Coronary artery (tissue), 2 donors: ENCODE data around the gene APOB.

ENCODE experiments used
- DNase-seq: peaks from one replicate; pipeline ENCODE4 v3.0.0-alpha.2; 2017; ENCODE audit warnings: low spot score
- H3K27ac ChIP-seq, 2 donors: fragments of 200-600 bp; sonication (generic); one replicate each; pipeline ENCODE4 v1.5.1; 2016 to 2019
- H3K4me3 ChIP-seq: fragments of 200-600 bp; sonication (generic); 2 replicates; pipeline ENCODE4 v1.5.1; 2016; ENCODE audit warnings: mild to moderate bottlenecking, moderate library complexity
- TF ChIP-seq, protein P1 (sequence below): fragments of 200-600 bp; sonication (generic); IDR thresholded peaks from one replicate; pipeline ENCODE4 v1.5.1; 2019; ENCODE audit warnings: antibody characterized with exemption

APOB gene

GRCh38 chr2:21009662-21010225, 34.1 kb downstream of the APOB start:
- TF ChIP-seq, protein P1, sequence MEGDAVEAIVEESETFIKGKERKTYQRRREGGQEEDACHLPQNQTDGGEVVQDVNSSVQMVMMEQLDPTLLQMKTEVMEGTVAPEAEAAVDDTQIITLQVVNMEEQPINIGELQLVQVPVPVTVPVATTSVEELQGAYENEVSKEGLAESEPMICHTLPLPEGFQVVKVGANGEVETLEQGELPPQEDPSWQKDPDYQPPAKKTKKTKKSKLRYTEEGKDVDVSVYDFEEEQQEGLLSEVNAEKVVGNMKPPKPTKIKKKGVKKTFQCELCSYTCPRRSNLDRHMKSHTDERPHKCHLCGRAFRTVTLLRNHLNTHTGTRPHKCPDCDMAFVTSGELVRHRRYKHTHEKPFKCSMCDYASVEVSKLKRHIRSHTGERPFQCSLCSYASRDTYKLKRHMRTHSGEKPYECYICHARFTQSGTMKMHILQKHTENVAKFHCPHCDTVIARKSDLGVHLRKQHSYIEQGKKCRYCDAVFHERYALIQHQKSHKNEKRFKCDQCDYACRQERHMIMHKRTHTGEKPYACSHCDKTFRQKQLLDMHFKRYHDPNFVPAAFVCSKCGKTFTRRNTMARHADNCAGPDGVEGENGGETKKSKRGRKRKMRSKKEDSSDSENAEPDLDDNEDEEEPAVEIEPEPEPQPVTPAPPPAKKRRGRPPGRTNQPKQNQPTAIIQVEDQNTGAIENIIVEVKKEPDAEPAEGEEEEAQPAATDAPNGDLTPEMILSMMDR = no peak

DNA sequence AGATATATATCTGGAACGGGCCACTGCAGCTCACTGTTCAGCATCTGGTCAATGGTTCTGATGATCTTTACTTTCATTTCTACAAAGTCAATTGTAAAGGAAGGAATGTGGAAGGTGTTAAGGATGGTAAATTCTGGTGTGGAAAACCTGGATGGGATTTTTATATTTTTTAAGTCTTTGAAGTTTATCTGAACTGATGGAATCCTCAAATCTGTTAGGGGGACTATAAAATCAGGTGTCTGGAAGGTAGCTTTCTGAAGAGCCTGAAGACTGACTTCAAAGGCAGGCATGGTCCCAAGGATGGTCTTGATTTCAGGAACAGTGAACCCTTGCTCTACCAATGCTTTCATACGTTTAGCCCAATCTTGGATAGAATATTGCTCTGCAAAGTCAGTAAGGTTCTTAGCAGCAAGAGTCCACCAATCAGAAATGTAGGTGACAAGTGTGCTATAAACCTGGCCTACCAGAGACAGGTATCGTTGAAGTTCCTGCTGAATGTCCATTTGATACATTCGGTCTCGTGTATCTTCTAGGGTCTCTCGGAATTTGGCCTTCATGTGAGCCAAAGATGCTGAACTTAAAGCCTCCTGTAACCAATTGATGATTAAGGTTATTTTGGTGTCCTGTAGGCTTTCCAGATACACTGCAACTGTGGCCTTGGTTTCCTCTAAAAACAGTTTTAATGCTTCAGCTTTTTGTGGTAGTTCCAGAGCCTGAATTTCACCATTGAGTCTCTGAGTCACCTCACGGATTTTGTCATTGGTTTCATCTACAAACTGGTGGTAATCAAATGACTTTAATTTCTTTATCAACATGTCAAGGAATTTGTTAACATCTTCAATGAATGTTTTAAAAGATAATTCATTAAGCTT, 34.8 kb downstream of the APOB start:
- no peak for DNase-seq
- TF ChIP-seq, protein P1 = no peak
- H3K4me3 ChIP-seq = no peak overlapping the region

More at GRCh38 chr2:21009662-21010225, 34.1 kb downstream of the APOB start:
- DNase-seq = no peak
- no peak overlapping the region for H3K27ac ChIP-seq
- no peak overlapping the region for H3K4me3 ChIP-seq

DNA sequence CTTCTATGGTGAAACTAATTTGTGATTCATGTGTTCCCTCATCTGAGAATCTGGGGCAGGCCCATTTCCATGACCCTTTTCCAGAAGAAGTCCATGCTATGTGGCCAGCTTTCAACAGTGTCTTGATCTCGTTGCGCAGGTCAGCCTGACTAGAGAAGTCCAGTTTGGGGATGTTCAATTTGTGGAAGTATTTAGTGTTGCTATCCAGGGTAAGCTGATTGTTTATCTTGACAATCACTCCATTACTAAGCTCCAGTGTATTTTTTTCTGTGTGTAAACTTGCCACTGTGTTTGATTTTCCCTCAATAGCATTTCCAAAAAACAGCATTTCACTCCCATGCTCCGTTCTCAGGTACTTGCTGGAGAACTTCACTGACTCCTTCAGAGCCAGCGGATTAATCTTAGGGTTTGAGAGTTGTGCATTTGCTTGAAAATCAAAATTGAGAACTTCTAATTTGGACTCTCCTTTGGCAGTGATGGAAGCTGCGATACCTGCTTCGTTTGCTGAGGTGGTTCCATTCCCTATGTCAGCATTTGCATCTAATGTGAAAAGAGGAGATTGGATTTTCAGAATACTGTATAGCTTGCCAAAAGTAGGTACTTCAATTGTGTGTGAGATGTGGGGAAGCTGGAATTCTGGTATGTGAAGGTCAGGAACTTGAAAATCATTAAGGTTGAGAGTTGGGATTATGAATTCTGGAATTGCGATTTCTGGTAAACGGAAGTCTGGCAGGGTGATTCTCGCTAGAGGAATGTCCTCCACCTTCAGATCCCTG, 35.7 kb downstream of the APOB start:
- DNase-seq = no peak
- TF ChIP-seq, protein P1 = no peak
- Histone ChIP-seq H3K27ac (no peak overlapping the region), H3K4me3 (no peak overlapping the region)

More for the DNA sequence above, 34.8 kb downstream of the APOB start:
- no peak overlapping the region for H3K27ac ChIP-seq

- no peak overlapping the region for H3K27ac ChIP-seq
- H3K4me3 ChIP-seq = no peak overlapping the region
- TF ChIP-seq, protein P1 = no peak
- DNase-seq = no peak
These were observed 36.5 kb downstream of the APOB start for GRCh38 chr2:21007129-21008013.

DNA sequence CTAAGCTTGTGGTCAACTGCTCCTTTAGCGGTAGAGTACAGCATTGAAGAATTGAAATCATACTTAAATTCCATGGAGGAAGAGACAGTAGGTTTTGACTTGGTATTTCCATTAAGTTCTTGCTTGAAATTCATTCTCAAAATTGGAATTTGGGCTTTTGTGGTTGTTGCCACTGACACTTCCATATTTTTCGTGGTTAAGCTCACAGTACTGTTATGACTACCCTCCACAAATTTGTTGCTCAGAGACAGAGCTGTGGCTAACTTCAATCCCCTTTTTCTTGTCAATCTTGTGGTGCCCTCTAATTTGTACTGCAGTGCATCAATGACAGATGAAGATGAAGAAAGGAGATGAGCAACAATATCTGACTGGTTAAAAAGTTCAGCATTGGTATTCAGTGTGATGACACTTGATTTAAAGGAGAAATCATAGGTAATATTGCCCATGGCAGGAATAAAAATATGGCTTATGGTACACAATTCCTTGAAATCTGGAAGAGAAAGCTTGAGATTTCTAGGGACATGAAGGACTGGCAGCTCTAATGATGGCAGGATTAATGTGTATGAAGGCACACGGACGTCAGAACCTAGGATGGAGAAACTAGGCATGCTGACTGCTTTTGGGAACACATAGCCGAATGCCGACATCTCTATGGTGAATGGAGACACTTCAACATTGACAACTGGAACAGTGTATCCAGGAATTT, 37.3 kb downstream of the APOB start:
- DNase-seq = no peak
- Histone ChIP-seq H3K27ac (no peak overlapping the region), H3K4me3 (no peak overlapping the region)
- TF ChIP-seq, protein P1 = no peak
